ENCODE results near the gene GAPDHS. TPM values are rescaled to one million over a fixed set of nuclear protein-coding genes. Genes with fewer than 3 reads are reported as not detected.

GAPDHS gene
- total and polyA plus RNA-seq, 4 donors = not detected

DNA sequence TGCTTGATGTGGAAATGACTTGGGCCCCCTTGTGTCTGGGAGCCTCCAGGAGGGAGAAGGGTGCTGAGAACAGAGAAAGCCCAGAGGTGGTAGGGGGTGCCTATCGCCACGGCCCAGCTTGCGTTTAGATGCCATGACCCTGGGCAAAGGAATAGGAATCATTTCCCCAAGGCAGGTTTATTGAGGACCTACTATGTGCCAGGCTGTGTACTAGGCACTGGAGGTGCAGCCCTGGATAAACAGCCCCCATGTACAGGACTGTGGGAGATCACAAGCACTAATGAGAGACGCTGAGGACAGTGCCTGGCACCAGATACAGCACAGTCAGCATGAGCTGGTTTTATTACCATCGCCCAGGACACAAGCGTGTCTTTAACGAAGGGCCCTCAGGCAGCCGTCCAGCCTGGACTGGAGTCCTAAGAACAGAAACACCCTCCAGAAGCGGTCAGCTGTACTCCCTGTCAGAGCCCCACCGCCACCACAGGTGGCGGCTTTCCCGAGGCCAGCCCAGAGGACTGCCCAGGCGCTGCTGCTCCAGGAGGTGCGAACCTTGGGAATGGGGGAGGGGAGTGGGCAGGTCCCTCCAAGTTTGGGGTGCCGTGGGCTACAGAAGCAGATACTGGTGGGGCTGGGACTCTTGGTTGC, 16.7 kb downstream of the GAPDHS start:
- ATAC-seq (ENCODE audit: low FRiP score) = no peak
- WGBS, 2 donors = 85 to 88% methylated on average over 15 of the region's 15 CpGs
- Histone ChIP-seq H3K9me3 (ENCODE audit: control insufficient read depth, low read length) (no peaks in the 10 kb centered on the region), H3K27me3 (ENCODE audit: control insufficient read depth in 1 of 2, insufficient read depth in 2 of 2, low read length in 1 of 2) (no peaks in the 10 kb centered on the region), H3K4me1 (ENCODE audit: control insufficient read depth in 1 of 2, insufficient read depth in 2 of 2, low read length in 2 of 2) (no peaks in the 10 kb centered on the region), H3K27ac (ENCODE audit: low read depth in 1 of 2, low read length in 2 of 2) (no peak overlapping the region), H3K4me3 (ENCODE audit: low read length in 2 of 2) (no peak overlapping the region), H3K36me3 (ENCODE audit: control insufficient read depth in 1 of 2, insufficient read depth in 2 of 2, low read length in 1 of 2) (no peaks in the 10 kb centered on the region)
- no peak for DNase-seq
- intact Hi-C loops (cut with DNase I) = loop anchor here (5.0 kb wide), 3 partner anchors 62 to 167 kb away; partner anchors contain the start of genes HAUS5 (in 2 of the 2) and KMT2B (in 1 of the 2)

DNA sequence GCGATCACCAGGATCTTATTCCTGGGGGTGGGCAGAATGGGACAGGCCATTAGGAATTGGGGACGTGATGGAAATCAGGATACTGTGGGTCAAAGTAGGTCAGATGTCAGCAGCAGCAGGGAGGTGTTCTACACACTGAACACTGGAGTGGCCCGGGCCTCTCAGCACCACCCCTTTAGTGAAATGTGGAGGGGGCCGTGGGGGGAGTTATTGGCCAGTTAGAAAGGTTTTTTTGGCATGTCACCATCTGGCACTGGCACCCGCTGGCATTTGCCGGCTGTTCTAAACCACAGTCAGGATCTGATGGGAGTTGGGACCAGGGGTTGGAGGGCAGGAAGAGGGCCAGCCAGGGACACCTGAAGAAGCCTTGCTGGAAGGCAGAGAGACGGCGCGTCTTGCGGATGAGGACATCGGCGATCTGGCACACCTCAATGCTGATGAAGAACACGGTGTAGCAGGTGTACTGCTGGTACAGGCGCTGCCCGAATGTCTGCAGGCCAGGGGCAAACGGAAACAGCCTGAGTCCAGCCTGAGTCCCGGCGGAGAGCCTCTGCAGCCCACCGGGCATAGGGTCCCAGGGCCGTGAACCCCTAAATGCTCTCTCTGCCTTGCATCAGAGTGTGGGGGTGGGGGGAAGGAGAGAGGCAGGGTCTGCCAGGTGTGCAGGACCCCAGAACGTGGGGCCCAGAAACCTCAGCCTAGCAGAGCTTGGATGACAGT, 18.0 kb downstream of the GAPDHS start:
- ATAC-seq (ENCODE audit: low FRiP score) (no peak), DNase-seq (no peak)
- WGBS, 2 donors = 70 to 71% methylated on average over 21 of the region's 21 CpGs
- no peak overlapping the region for H3K4me3 ChIP-seq (ENCODE audit: low read length in 2 of 2)
- no peak overlapping the region for H3K27ac ChIP-seq (ENCODE audit: low read depth in 1 of 2, low read length in 2 of 2)
- H3K36me3 ChIP-seq (ENCODE audit: control insufficient read depth in 1 of 2, insufficient read depth in 2 of 2, low read length in 1 of 2) = no peaks in the 10 kb centered on the region
- intact Hi-C loops (cut with DNase I) = no loop called here
- H3K9me3 ChIP-seq (ENCODE audit: control insufficient read depth, low read length) = no peaks in the 10 kb centered on the region
- no peaks in the 10 kb centered on the region for H3K4me1 ChIP-seq (ENCODE audit: control insufficient read depth in 1 of 2, insufficient read depth in 2 of 2, low read length in 2 of 2)
- H3K27me3 ChIP-seq (ENCODE audit: control insufficient read depth in 1 of 2, insufficient read depth in 2 of 2, low read length in 1 of 2) = no peaks in the 10 kb centered on the region

DNA sequence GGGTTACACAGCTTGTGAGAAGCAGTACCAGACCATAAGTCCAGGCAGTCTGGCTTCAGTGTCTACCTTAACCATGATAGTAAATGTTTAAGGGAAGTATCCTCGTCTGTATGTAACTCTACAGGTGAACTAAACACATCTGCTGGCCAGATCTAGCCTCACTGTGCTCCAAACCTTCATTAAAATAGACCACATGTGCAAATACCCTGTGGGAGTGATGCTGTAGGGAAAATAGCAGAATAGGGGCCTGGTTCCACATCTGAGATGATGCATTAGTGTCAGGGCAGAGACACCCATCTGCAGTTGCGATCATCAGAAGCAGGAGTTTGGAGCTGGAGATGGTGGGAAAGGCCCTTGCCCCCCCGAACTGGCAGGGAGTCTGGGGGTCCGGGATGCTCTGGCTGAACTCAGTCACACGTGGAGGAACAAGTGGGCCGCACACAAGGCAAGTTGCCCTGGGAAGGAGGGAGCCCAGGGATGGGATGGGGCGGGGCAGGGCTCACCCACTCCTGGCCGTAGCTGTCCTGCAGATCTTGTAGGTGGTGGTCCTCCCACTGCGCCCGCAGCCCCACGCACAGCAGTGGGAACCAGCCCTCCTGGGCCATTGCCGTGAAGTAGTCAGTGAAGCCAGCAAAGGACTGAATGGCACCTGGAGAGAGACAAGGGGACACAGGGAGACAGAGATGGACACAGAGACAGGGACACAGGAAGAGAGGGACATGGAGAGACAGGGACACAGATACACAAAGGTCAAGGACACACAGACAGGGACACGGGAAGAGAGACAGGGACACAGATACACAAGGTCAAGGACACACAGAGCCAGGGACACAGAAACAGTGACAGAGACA, 19.5 kb downstream of the GAPDHS start:
- intact Hi-C loops (cut with DNase I) = no loop called here
- Histone ChIP-seq H3K27me3 (ENCODE audit: control insufficient read depth in 1 of 2, insufficient read depth in 2 of 2, low read length in 1 of 2) (no peaks in the 10 kb centered on the region), H3K9me3 (ENCODE audit: control insufficient read depth, low read length) (no peaks in the 10 kb centered on the region), H3K36me3 (ENCODE audit: control insufficient read depth in 1 of 2, insufficient read depth in 2 of 2, low read length in 1 of 2) (no peaks in the 10 kb centered on the region), H3K4me1 (ENCODE audit: control insufficient read depth in 1 of 2, insufficient read depth in 2 of 2, low read length in 2 of 2) (no peaks in the 10 kb centered on the region), H3K4me3 (ENCODE audit: low read length in 2 of 2) (no peak overlapping the region), H3K27ac (ENCODE audit: low read depth in 1 of 2, low read length in 2 of 2) (no peak overlapping the region)
- WGBS, 2 donors = 69 to 70% methylated on average over 13 of the region's 13 CpGs
- DNase-seq = no peak
- no peak for ATAC-seq (ENCODE audit: low FRiP score)

DNA sequence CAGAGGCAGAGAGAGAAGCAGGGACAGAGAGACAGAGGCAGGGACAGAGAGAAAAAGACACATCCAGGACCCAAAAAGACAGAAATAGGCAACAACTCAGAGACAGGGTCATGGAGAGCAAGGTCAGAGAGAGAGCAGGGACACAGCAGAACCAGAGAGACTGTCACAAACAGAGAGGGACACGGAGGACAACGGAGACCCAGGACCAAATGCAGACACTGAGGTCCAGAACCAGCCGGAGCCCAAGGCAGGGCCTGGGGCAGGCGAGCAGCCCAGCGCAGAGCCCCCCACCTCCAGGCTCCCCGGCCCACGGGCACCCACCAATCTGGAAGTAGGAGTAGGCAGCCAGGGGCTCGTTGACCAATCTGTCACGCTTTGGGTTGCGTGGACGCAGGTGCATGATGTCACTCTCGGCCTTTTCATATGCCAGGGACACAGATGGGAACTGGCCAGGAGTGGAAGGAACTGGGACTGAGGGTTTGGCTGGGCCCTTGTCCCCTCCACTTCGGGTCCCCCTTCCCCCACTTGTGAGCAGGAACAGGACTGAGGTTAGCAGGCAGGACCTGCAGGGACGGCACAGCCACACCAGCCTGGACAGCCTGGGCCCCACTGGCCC, 20.2 kb downstream of the GAPDHS start:
- intact Hi-C loops (cut with DNase I) = no loop called here
- Histone ChIP-seq H3K27me3 (ENCODE audit: control insufficient read depth in 1 of 2, insufficient read depth in 2 of 2, low read length in 1 of 2) (no peaks in the 10 kb centered on the region), H3K4me3 (ENCODE audit: low read length in 2 of 2) (no peak overlapping the region), H3K4me1 (ENCODE audit: control insufficient read depth in 1 of 2, insufficient read depth in 2 of 2, low read length in 2 of 2) (no peaks in the 10 kb centered on the region), H3K27ac (ENCODE audit: low read depth in 1 of 2, low read length in 2 of 2) (no peak overlapping the region), H3K9me3 (ENCODE audit: control insufficient read depth, low read length) (no peaks in the 10 kb centered on the region), H3K36me3 (ENCODE audit: control insufficient read depth in 1 of 2, insufficient read depth in 2 of 2, low read length in 1 of 2) (no peaks in the 10 kb centered on the region)
- WGBS, 2 donors = 65 to 67% methylated on average over 14 of the region's 14 CpGs
- ATAC-seq (ENCODE audit: low FRiP score) (no peak), DNase-seq (no peak)

DNA sequence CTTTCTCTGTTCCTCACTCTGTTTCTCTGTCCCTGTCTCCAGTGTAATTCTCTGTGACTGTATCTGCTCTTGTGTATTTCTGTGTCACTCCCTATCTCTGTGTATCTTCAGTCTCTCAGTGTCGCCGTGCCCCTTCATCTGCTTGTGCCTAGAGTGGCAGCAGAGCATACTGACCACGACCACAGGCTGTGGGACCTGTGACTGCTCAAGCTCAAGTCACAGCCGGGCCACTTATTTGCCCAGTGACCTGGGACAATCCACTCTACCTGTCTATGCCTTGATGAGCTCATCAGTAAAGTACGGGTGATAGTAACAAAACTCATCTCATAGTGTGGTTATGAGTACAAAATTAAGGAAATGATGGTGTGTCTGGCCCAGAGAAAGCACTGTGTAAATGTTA, 20.8 kb downstream of the GAPDHS start:
- H3K27me3 ChIP-seq (ENCODE audit: control insufficient read depth in 1 of 2, insufficient read depth in 2 of 2, low read length in 1 of 2) = no peaks in the 10 kb centered on the region
- no peaks in the 10 kb centered on the region for H3K9me3 ChIP-seq (ENCODE audit: control insufficient read depth, low read length)
- 66 to 69% methylated on average over 5 of the region's 5 CpGs for WGBS, 2 donors
- no peaks in the 10 kb centered on the region for H3K36me3 ChIP-seq (ENCODE audit: control insufficient read depth in 1 of 2, insufficient read depth in 2 of 2, low read length in 1 of 2)
- ATAC-seq (ENCODE audit: low FRiP score) = no peak
- intact Hi-C loops (cut with DNase I) = no loop called here
- no peak overlapping the region for H3K4me3 ChIP-seq (ENCODE audit: low read length in 2 of 2)
- DNase-seq = peak in 1 of 2 donors; percentile 13
- no peaks in the 10 kb centered on the region for H3K4me1 ChIP-seq (ENCODE audit: control insufficient read depth in 1 of 2, insufficient read depth in 2 of 2, low read length in 2 of 2)
- no peak overlapping the region for H3K27ac ChIP-seq (ENCODE audit: low read depth in 1 of 2, low read length in 2 of 2)

DNA sequence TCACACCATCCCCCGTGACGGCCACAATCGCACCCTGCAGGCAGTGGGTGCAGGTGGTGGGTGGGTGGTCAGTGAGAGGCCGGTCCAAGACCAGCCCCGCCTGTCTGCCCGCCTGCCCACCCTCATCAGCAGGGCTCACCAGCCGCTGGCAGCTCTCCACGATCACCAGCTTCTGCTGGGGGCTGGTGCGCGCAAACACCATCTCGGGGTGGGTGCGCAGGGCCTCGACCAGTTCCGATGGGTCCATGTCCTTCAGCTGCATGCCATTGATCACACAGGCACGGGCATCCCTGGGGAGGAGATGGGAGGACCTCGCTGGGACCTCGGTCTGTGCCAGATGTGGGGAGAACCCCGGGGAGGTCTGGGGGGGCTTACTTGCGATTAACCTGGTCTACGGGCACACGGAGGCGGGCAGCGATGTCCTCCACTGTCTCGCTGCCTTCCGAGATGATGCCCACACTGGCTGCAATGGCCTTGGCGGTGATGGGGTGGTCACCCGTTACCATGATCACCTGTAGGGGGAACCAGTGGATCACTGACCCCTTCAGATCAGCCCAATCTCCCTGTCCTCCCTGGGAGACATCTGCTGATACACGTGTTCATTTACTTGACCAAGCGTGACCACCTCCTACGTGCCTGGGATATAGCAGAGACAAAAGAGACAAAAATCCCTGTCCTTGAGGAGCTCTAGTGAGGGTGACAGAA, 22.2 kb downstream of the GAPDHS start:
- intact Hi-C loops (cut with DNase I) = no loop called here

DNA sequence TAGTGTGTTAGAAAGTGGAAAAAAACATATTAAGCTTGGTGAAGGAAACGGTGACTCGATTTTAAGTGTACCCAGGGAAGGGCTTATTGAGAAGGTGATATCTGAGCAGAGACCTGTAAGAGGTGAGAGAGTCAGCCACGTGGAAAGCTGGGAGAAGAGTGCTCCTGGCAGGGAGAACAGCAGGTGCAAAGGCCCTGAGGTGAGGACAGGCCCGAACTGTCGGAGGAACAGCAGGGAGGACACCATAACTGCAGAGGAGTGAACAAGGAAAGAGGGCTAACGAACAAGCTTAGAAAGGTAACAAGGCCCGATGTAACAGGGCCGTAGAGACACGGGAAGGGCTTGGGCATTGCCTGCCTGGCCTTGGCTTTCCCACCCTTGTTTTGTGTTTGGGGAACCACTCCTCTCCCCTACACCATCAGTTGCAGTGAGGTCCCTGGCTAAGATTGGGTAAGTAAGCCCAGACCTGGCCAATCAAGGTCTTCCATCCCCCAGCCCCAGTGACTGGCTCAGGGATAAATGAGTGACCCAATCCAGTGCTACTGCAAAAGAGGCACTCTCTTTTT, 22.9 kb downstream of the GAPDHS start:
- WGBS, 2 donors = 81 to 86% methylated on average over 9 of the region's 9 CpGs
- no peak for DNase-seq
- ATAC-seq (ENCODE audit: low FRiP score) = no peak
- no peaks in the 10 kb centered on the region for H3K36me3 ChIP-seq (ENCODE audit: control insufficient read depth in 1 of 2, insufficient read depth in 2 of 2, low read length in 1 of 2)
- intact Hi-C loops (cut with DNase I) = no loop called here
- no peak overlapping the region for H3K27ac ChIP-seq (ENCODE audit: low read depth in 1 of 2, low read length in 2 of 2)
- no peaks in the 10 kb centered on the region for H3K27me3 ChIP-seq (ENCODE audit: control insufficient read depth in 1 of 2, insufficient read depth in 2 of 2, low read length in 1 of 2)
- H3K9me3 ChIP-seq (ENCODE audit: control insufficient read depth, low read length) = no peaks in the 10 kb centered on the region
- H3K4me3 ChIP-seq (ENCODE audit: low read length in 2 of 2) = no peak overlapping the region
- H3K4me1 ChIP-seq (ENCODE audit: control insufficient read depth in 1 of 2, insufficient read depth in 2 of 2, low read length in 2 of 2) = no peaks in the 10 kb centered on the region

More for the DNA sequence above, 22.2 kb downstream of the GAPDHS start:
- no peaks in the 10 kb centered on the region for H3K9me3 ChIP-seq (ENCODE audit: control insufficient read depth, low read length)
- no peak overlapping the region for H3K27ac ChIP-seq (ENCODE audit: low read depth in 1 of 2, low read length in 2 of 2)
- no peaks in the 10 kb centered on the region for H3K27me3 ChIP-seq (ENCODE audit: control insufficient read depth in 1 of 2, insufficient read depth in 2 of 2, low read length in 1 of 2)
- ATAC-seq (ENCODE audit: low FRiP score) = no peak
- H3K36me3 ChIP-seq (ENCODE audit: control insufficient read depth in 1 of 2, insufficient read depth in 2 of 2, low read length in 1 of 2) = no peaks in the 10 kb centered on the region
- 63 to 66% methylated on average over 30 of the region's 30 CpGs for WGBS, 2 donors
- DNase-seq = no peak
- no peaks in the 10 kb centered on the region for H3K4me1 ChIP-seq (ENCODE audit: control insufficient read depth in 1 of 2, insufficient read depth in 2 of 2, low read length in 2 of 2)
- no peak overlapping the region for H3K4me3 ChIP-seq (ENCODE audit: low read length in 2 of 2)
